ENCODE data around the gene CARS2.
"Not testable (repeated sequence)": the region's sequence is repeated elsewhere in the genome, so short reads cannot be mapped to it uniquely, and the experiment has no call there.

CARS2 gene

GRCh38 chr13:110617321-110618072 is 88.4 kb downstream of the CARS2 start:
- peak; percentile 73 for DNase-seq (ENCODE audit: low read depth, low spot score)

- DNase-seq (ENCODE audit: low read depth, low spot score) = no peak
These were observed 89.5 kb downstream of the CARS2 start for GRCh38 chr13:110616103-110617101.

GRCh38 chr13:110615322-110616102 is 90.4 kb downstream of the CARS2 start, which contains the start of gene NAXD:
NAXD (plus strand) TSS chr13:110615545; CDS start chr13:110615602, 57 bp downstream.
- peak; percentile 90 for DNase-seq (ENCODE audit: low read depth, low spot score)

- DNase-seq (ENCODE audit: low read depth, low spot score) = no peak
These were observed 91.0 kb downstream of the CARS2 start for GRCh38 chr13:110615005-110615321.

GRCh38 chr13:110610955-110611595 is 94.8 kb downstream of the CARS2 start:
- DNase-seq (ENCODE audit: low read depth, low spot score) = no peak

- DNase-seq (ENCODE audit: low read depth, low spot score) = no peak
These were observed 98.2 kb downstream of the CARS2 start for GRCh38 chr13:110607675-110608224.

GRCh38 chr13:110606281-110606680 is 99.6 kb downstream of the CARS2 start:
- not testable (repeated sequence) for DNase-seq (ENCODE audit: low read depth, low spot score)

GRCh38 chr13:110605132-110605531 is 100.8 kb downstream of the CARS2 start:
- DNase-seq (ENCODE audit: low read depth, low spot score) = no peak

- DNase-seq (ENCODE audit: low read depth, low spot score) = no peak
These were observed 104.9 kb downstream of the CARS2 start for GRCh38 chr13:110600980-110601379.

GRCh38 chr13:110600261-110600819 is 105.6 kb downstream of the CARS2 start:
- no peak for DNase-seq (ENCODE audit: low read depth, low spot score)

GRCh38 chr13:110597041-110597689 is 108.8 kb downstream of the CARS2 start:
- DNase-seq (ENCODE audit: low read depth, low spot score) = no peak

GRCh38 chr13:110593430-110594130 is 112.3 kb downstream of the CARS2 start:
- no peak for DNase-seq (ENCODE audit: low read depth, low spot score)

GRCh38 chr13:110592665-110593064 is 113.3 kb downstream of the CARS2 start:
- no peak for DNase-seq (ENCODE audit: low read depth, low spot score)
